Small intestine (tissue), 7 donors: Measurements from ENCODE around the gene DDN. TPM values are rescaled to one million over a fixed set of nuclear protein-coding genes. Genes with fewer than 3 reads are reported as not detected.
A peak's percentile ranks its signal among the peaks of the same experiment; 100 is the strongest.

ENCODE experiments used
- DNase-seq, 2 donors: peaks; one replicate each; pipeline versions ENCODE4 v3.0.0 to v3.0.0-alpha.2; 2013
- FAIRE-seq: peaks from 2 replicates; lab custom pipeline; 2012; peaks lifted over from hg19 to GRCh38; lab: Jason Lieb, UNC
- H3K27ac ChIP-seq, 3 donors: one replicate each; pipeline ENCODE4 v1.5.1; 2013; ENCODE audit warnings: low read length in 2 of 3, mild to moderate bottlenecking in 2 of 3, control low read depth in 1 of 3, inconsistent platforms in 1 of 3, low read depth in 1 of 3, moderate library complexity in 1 of 3
- H3K27me3 ChIP-seq, 3 donors: one replicate each; pipeline ENCODE4 v1.6.1; 2013; ENCODE audit warnings: low read length in 3 of 3, inconsistent platforms in 1 of 3; ENCODE audit not compliant: control insufficient read depth in 3 of 3, insufficient read depth in 3 of 3
- H3K36me3 ChIP-seq, 3 donors: one replicate each; pipeline ENCODE4 v1.6.1; 2013; ENCODE audit warnings: low read length in 3 of 3, inconsistent platforms in 1 of 3, low read depth in 1 of 3, mild to moderate bottlenecking in 1 of 3, moderate library complexity in 1 of 3; ENCODE audit not compliant: control insufficient read depth in 3 of 3, insufficient read depth in 2 of 3
- H3K4me1 ChIP-seq, 3 donors: one replicate each; pipeline ENCODE4 v1.6.1; 2013; ENCODE audit warnings: low read length in 2 of 3, inconsistent platforms in 1 of 3, low read depth in 1 of 3, mild to moderate bottlenecking in 1 of 3, moderate library complexity in 1 of 3; ENCODE audit not compliant: control insufficient read depth in 3 of 3, insufficient read depth in 2 of 3
- H3K4me3 ChIP-seq, 3 donors: one replicate each; pipeline ENCODE4 v1.5.1; 2013; ENCODE audit warnings: low read length in 3 of 3, control low read depth in 1 of 3, inconsistent platforms in 1 of 3, low read depth in 1 of 3, mild to moderate bottlenecking in 1 of 3, moderate library complexity in 1 of 3
- H3K9me3 ChIP-seq, 2 donors: one replicate each; pipeline ENCODE4 v1.6.1; 2013; ENCODE audit warnings: low read depth in 1 of 2, low read length in 1 of 2; ENCODE audit not compliant: control insufficient read depth in 2 of 2, insufficient read depth in 1 of 2
- WGBS, 3 donors: extraction: QIAGEN DNeasy Blood & Tissue Kit; methylation state at CpG; one replicate each; pipeline ENCODE4 v1.1.7; 2013; 5-methylcytosine and 5-hydroxymethylcytosine counted together
- polyA plus RNA-seq, 4 donors: library from polyadenylated mRNA; stranded (reverse) in 3 of 4; unstranded in 1 of 4; fragments of 200-250 nt in 3 of 4; fragments of 120-200 nt in 1 of 4; gene quantifications; one replicate each; pipeline versions ENCODE4 v1.2.1 to v1.2.3, GENCODE V29; 2013
- donor health status: healthy with polysubstance abuse.
- donor health status: control.
- donor health status: control.
- donor health status: Bipolar disorder and iron deficiency.
- donor health status: healthy.

The DDN gene
- polyA plus RNA-seq, 4 donors = 0.16 to 0.22 (median 0.19) TPM; not detected in 1

DNA sequence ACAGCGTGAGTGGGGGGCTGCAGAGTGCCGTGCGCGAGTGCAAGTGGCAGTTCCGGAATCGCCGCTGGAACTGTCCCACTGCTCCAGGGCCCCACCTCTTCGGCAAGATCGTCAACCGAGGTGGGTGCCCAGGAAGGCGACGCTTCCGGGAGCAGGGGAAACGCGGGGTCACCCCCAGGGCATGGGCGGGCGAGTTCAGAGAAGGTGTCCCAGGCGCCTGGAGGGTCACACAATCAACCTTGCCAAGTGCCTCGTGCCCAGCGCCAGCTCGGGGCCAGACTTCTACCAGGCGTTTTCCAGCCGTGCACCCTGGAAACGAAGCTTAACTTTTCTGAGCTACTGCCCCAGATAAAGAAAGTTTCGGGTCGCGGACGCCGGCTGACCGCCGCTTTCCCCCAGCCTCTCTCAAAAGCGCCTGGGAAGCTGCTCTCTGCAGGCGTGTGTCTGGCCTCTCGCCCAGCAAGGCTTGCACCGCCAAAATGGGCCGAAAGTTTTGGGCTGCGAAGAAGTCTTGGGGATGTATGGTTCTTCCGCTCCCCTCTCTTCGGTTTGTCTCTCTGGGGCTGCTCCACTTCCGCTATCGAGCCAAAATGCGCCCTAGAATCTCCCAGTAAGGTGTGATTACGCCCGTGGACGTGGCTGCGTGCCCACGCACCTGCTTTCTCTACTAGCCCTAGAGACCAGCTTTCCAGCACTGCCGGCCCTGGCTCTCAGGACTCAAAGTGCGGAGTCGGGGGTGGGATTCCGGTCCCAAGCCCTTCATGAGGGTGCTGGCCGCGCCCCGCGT, 19.4 kb downstream of the DDN start:
- Histone ChIP-seq H3K27ac (peak overlapping the region in 1 of 3 donors; percentile 36), H3K36me3 (no peaks in the 10 kb centered on the region), H3K9me3 (peaks cover 0 to 8% of the 10 kb centered on the region in 2 donors), H3K27me3 (peaks cover 0 to 98% (median 17%) of the 10 kb centered on the region in 3 donors), H3K4me1 (peaks cover 0 to 40% (median 4%) of the 10 kb centered on the region in 3 donors), H3K4me3 (peak overlapping the region; percentile 6 to 46 (median 10))
- 1% methylated on average over 54 to 55 of the region's 55 CpGs for WGBS, 3 donors
- FAIRE-seq = no peak
- DNase-seq = peak; percentile 41 to 56

- Histone ChIP-seq H3K36me3 (no peaks in the 10 kb centered on the region), H3K4me3 (peak overlapping the region in 1 of 3 donors; percentile 46), H3K27me3 (peaks cover 0 to 97% (median 15%) of the 10 kb centered on the region in 3 donors), H3K9me3 (peaks cover 0 to 8% of the 10 kb centered on the region in 2 donors), H3K27ac (no peak overlapping the region), H3K4me1 (peaks cover 0 to 40% (median 4%) of the 10 kb centered on the region in 3 donors)
- DNase-seq = no peak
- 1 to 4% (median 2%) methylated on average over 42 to 45 of the region's 45 CpGs for WGBS, 3 donors
- FAIRE-seq = no peak
Observed at GRCh38 chr12:48978741-48979601, 20.2 kb downstream of the DDN start.

DNA sequence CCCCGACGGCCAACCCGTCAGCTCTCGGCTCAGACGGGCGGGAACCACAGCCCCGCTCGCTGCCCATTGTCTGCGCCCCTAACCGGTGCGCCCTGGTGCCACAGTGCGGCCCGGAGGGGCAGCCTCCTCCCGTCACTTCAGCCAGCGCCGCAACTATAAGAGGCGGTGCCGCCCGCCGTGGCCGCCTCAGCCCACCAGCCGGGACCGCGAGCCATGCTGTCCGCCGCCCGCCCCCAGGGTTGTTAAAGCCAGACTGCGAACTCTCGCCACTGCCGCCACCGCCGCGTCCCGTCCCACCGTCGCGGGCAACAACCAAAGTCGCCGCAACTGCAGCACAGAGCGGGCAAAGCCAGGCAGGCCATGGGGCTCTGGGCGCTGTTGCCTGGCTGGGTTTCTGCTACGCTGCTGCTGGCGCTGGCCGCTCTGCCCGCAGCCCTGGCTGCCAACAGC, 20.9 kb downstream of the DDN start, which contains the start of gene WNT1:
Gene WNT1 (plus strand): TSS at position 32 of the 450 bp plus-strand sequence. CDS start 329 bp downstream, at position 361.
- Histone ChIP-seq H3K27me3 (peaks cover 0 to 97% (median 20%) of the 10 kb centered on the region in 3 donors), H3K4me3 (peak within 1 kb of the TSS in 1 of 3 donors; percentile 46), H3K27ac (no peak within 1 kb of the TSS), H3K9me3 (peaks cover 0 to 8% of the 10 kb centered on the region in 2 donors), H3K4me1 (peaks cover 0 to 40% (median 4%) of the 10 kb centered on the region in 3 donors), H3K36me3 (no peaks in the 10 kb centered on the region)
- DNase-seq (no peak), FAIRE-seq (no peak)
- 0 to 2% (median 2%) methylated on average over 34 to 45 of the region's 45 CpGs for WGBS, 3 donors

GRCh38 chr12:48977290-48978281, 21.6 kb downstream of the DDN start:
- peak; percentile 76 to 78 for DNase-seq
- H3K27me3 ChIP-seq = peaks cover 0 to 98% (median 27%) of the 10 kb centered on the region in 3 donors
- H3K4me1 ChIP-seq = peaks cover 0 to 40% (median 4%) of the 10 kb centered on the region in 3 donors
- no peak overlapping the region for H3K27ac ChIP-seq
- FAIRE-seq = no peak
- WGBS, 3 donors = 7% methylated on average over 39 to 50 of the region's 50 CpGs
- H3K36me3 ChIP-seq = no peaks in the 10 kb centered on the region
- H3K9me3 ChIP-seq = peaks cover 0 to 8% of the 10 kb centered on the region in 2 donors
- peak overlapping the region in 1 of 3 donors; percentile 46 for H3K4me3 ChIP-seq

DNA sequence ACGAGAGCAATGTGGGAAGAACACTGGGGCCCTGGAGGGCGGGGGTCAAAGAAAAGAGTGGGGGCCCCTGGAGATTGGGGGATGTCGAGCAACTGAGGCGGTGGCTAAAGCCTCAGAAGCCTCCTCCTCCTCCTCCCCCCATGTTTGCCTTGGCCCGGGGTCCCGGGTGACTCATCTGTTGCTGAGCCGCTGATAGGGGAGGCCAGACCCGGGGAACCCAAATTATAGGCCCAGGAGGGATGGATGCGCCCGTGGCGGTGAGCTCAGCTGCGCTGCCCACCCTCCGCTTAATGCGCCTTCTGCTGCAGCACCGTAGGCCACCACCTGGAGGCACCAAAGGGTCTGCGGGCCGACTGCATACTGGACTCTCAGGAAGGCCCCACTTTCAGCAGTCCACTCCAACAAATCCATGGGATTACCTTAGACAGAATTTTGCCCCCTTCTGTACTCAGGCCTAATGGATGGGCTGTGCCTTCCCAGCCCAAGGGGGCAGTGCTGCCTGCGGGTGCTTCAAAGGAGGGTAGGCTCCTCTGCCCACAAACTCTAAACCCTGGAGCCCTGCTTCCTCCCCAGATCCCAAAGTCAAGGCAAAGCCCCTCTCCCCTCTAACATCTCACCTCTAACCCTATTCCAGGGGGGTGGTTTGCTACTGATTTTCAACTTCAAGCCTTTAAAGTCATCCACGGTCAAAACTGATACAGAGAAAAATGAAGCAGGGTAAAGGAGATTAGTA, 25.1 kb downstream of the DDN start:
- peaks cover 0 to 97% (median 48%) of the 10 kb centered on the region in 3 donors for H3K27me3 ChIP-seq
- DNase-seq (peak; percentile 23 to 70), FAIRE-seq (no peak)
- H3K4me1 ChIP-seq = peaks cover 3 to 40% (median 3%) of the 10 kb centered on the region in 3 donors
- H3K4me3 ChIP-seq = no peak overlapping the region
- H3K27ac ChIP-seq = no peak overlapping the region
- H3K9me3 ChIP-seq = peaks cover 0 to 6% of the 10 kb centered on the region in 2 donors
- 10 to 23% (median 13%) methylated on average over 14 to 19 of the region's 19 CpGs for WGBS, 3 donors
- H3K36me3 ChIP-seq = no peaks in the 10 kb centered on the region

- no peak overlapping the region for H3K4me3 ChIP-seq
- peaks cover 0 to 5% of the 10 kb centered on the region in 2 donors for H3K9me3 ChIP-seq
- FAIRE-seq (no peak), DNase-seq (no peak)
- H3K27ac ChIP-seq = no peak overlapping the region
- no peaks in the 10 kb centered on the region for H3K36me3 ChIP-seq
- H3K27me3 ChIP-seq = peaks cover 0 to 97% (median 46%) of the 10 kb centered on the region in 3 donors
- WGBS, 3 donors = 12 to 19% (median 17%) methylated on average over 12 of the region's 12 CpGs
- H3K4me1 ChIP-seq = peaks cover 2 to 36% (median 3%) of the 10 kb centered on the region in 3 donors
Observed at GRCh38 chr12:48973531-48973930, 25.6 kb downstream of the DDN start.

GRCh38 chr12:48972952-48973483, 26.2 kb downstream of the DDN start:
- H3K27me3 ChIP-seq = peaks cover 0 to 97% (median 46%) of the 10 kb centered on the region in 3 donors
- DNase-seq = no peak
- no peak overlapping the region for H3K4me3 ChIP-seq
- H3K36me3 ChIP-seq = no peaks in the 10 kb centered on the region
- peaks cover 0 to 5% of the 10 kb centered on the region in 2 donors for H3K9me3 ChIP-seq
- H3K4me1 ChIP-seq = peaks cover 2 to 35% (median 3%) of the 10 kb centered on the region in 3 donors
- FAIRE-seq = no peak
- WGBS, 3 donors = 7 to 21% (median 12%) methylated on average over 3 of the region's 3 CpGs
- H3K27ac ChIP-seq = no peak overlapping the region
